Brain pericyte (primary cell): ENCODE measurements around the gene STK24.

Source experiments
- DNase-seq: peaks from one replicate; pipeline ENCODE4 v3.0.0-alpha.2; 2012; ENCODE audit warnings: low read depth, low spot score

The STK24 gene

GRCh38 chr13:98475522-98475921, 101.4 kb downstream of the STK24 start:
- no peak for DNase-seq

GRCh38 chr13:98474761-98475160, 102.1 kb downstream of the STK24 start:
- DNase-seq, result no peak

GRCh38 chr13:98474292-98474691, 102.6 kb downstream of the STK24 start:
- DNase-seq, result no peak

GRCh38 chr13:98473788-98474144, 103.1 kb downstream of the STK24 start:
- DNase-seq, result no peak

- no peak for DNase-seq
Observed at GRCh38 chr13:98473135-98473787, 103.6 kb downstream of the STK24 start.

GRCh38 chr13:98471934-98472333, 105.0 kb downstream of the STK24 start:
- DNase-seq, result no peak

- DNase-seq, result no peak
Observed at GRCh38 chr13:98470920-98471319, 106.0 kb downstream of the STK24 start.

GRCh38 chr13:98468929-98469328, 108.0 kb downstream of the STK24 start:
- no peak for DNase-seq

GRCh38 chr13:98468361-98468760, 108.5 kb downstream of the STK24 start:
- DNase-seq, result no peak

GRCh38 chr13:98467263-98467985, 109.5 kb downstream of the STK24 start:
- no peak for DNase-seq

- no peak for DNase-seq
Observed at GRCh38 chr13:98466634-98467236, 110.2 kb downstream of the STK24 start.

- no peak for DNase-seq
Observed at GRCh38 chr13:98462946-98463345, 114.0 kb downstream of the STK24 start.

GRCh38 chr13:98462241-98462882, 114.5 kb downstream of the STK24 start:
- DNase-seq, result no peak

GRCh38 chr13:98461486-98462240, 115.2 kb downstream of the STK24 start:
- no peak for DNase-seq

GRCh38 chr13:98460516-98460915, 116.4 kb downstream of the STK24 start:
- no peak for DNase-seq

- DNase-seq, result no peak
Observed at GRCh38 chr13:98459721-98460370, 117.1 kb downstream of the STK24 start.

GRCh38 chr13:98459171-98459681, 117.7 kb downstream of the STK24 start:
- no peak for DNase-seq

- DNase-seq, result no peak
Observed at GRCh38 chr13:98458431-98458830, 118.5 kb downstream of the STK24 start.

- no peak for DNase-seq
Observed at GRCh38 chr13:98457053-98457452, 119.9 kb downstream of the STK24 start.

- no peak for DNase-seq
Observed at GRCh38 chr13:98456413-98456845, 120.5 kb downstream of the STK24 start.

GRCh38 chr13:98454389-98454881, 122.5 kb downstream of the STK24 start:
- peak; percentile 81 for DNase-seq
